Activated CD4-positive, alpha-beta T cell treated with anti-CD3 and anti-CD28 coated beads for 1 hour (primary cell): ENCODE data around the gene DDR2.
"Not testable (repeated sequence)": the region's sequence is repeated elsewhere in the genome, so short reads cannot be mapped to it uniquely, and the experiment has no call there.

Experiments used
- DNase-seq: peaks from one replicate; pipeline ENCODE4 v3.0.0-alpha.2; 2020

Gene DDR2

GRCh38 chr1:162632217-162632666 lies at the start of gene DDR2:
TSS of gene DDR2 (plus strand) at chr1:162632464. CDS start at chr1:162719064, 86,600 bp downstream.
- DNase-seq, result no peak

- not testable (repeated sequence) for DNase-seq
Observed at GRCh38 chr1:162582901-162583300, 49.4 kb upstream of the DDR2 start.

- DNase-seq, result not testable (repeated sequence)
Observed at GRCh38 chr1:162585101-162585500, 47.2 kb upstream of the DDR2 start.

GRCh38 chr1:162587347-162587746 lies 44.9 kb upstream of the DDR2 start:
- DNase-seq, result no peak

GRCh38 chr1:162587761-162588260 lies 44.5 kb upstream of the DDR2 start:
- no peak for DNase-seq

- DNase-seq, result no peak
Observed at GRCh38 chr1:162590101-162590500, 42.2 kb upstream of the DDR2 start.

- DNase-seq, result no peak
Observed at GRCh38 chr1:162590686-162591085, 41.6 kb upstream of the DDR2 start.

GRCh38 chr1:162596514-162597170 lies 35.6 kb upstream of the DDR2 start:
- DNase-seq, result no peak

- DNase-seq, result no peak
Observed at GRCh38 chr1:162599451-162599850, 32.8 kb upstream of the DDR2 start.

GRCh38 chr1:162603117-162603516 lies 29.1 kb upstream of the DDR2 start:
- not testable (repeated sequence) for DNase-seq

GRCh38 chr1:162605225-162605927 lies 26.9 kb upstream of the DDR2 start:
- DNase-seq, result no peak

- DNase-seq, result no peak
Observed at GRCh38 chr1:162609306-162609705, 23.0 kb upstream of the DDR2 start.

GRCh38 chr1:162612606-162613400 lies 19.5 kb upstream of the DDR2 start:
- no peak for DNase-seq

GRCh38 chr1:162616848-162617247 lies 15.4 kb upstream of the DDR2 start:
- no peak for DNase-seq

GRCh38 chr1:162617513-162617912 lies 14.8 kb upstream of the DDR2 start:
- DNase-seq, result no peak

GRCh38 chr1:162619076-162619475 lies 13.2 kb upstream of the DDR2 start:
- DNase-seq, result no peak

GRCh38 chr1:162621256-162621655 lies 11.0 kb upstream of the DDR2 start:
- DNase-seq, result no peak

GRCh38 chr1:162625679-162626078 lies 6.6 kb upstream of the DDR2 start:
- DNase-seq, result no peak

GRCh38 chr1:162626094-162626493 lies 6.2 kb upstream of the DDR2 start:
- DNase-seq, result no peak

- DNase-seq, result no peak
Observed at GRCh38 chr1:162626761-162627160, 5.5 kb upstream of the DDR2 start.

GRCh38 chr1:162627662-162628296 lies 4.5 kb upstream of the DDR2 start:
- DNase-seq, result no peak

GRCh38 chr1:162629077-162629627 lies 3.1 kb upstream of the DDR2 start:
- DNase-seq, result no peak

- DNase-seq, result no peak
Observed at GRCh38 chr1:162629651-162630050, 2.6 kb upstream of the DDR2 start.
